GM12801 (cell line): ENCODE data around the gene GATAD2B.

Source experiments
- TF ChIP-seq, protein P1 (sequence below): IDR thresholded peaks from one replicate; pipeline ENCODE4 v1.5.1; 2011; ENCODE audit warnings: control low read depth; ENCODE audit not compliant: insufficient read length; ENCODE audit errors: extremely low read depth

Gene GATAD2B

DNA sequence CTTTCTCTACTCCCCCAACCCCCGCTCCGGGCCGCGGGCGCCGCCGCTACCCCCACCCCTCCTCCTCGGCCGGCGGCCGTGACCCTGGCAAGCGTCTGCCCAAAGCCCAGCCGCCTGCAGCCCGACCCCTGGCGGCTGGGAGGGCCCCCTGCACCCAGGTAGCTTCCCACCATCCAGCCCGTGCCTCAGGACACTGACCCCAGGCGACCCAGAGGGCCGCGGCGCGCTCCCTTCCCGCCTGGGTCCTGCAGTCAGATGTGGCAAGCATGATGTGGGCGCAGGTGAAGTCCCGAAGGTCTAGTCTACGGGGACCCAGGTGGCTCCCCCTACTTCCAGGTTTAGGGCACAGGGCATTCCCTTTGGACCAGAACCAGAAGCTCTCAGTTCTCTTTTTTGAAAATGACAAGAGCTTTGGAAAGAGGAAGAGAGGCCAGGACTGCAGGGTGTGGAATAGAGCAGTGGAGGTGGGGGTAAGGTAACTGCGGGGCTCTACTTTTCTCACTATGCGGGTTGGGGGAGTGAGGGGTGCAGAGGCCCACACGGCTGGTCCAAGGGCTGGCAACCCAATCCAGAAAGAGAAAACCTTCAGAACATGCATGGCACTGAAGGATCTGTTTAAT, 24.0 kb upstream of the GATAD2B start, which contains the start of gene DENND4B:
Gene DENND4B (minus strand): TSS at position 97 of the 620 bp plus-strand sequence. CDS start 2,344 bp downstream, outside the sequence.
- TF ChIP-seq, protein P1, sequence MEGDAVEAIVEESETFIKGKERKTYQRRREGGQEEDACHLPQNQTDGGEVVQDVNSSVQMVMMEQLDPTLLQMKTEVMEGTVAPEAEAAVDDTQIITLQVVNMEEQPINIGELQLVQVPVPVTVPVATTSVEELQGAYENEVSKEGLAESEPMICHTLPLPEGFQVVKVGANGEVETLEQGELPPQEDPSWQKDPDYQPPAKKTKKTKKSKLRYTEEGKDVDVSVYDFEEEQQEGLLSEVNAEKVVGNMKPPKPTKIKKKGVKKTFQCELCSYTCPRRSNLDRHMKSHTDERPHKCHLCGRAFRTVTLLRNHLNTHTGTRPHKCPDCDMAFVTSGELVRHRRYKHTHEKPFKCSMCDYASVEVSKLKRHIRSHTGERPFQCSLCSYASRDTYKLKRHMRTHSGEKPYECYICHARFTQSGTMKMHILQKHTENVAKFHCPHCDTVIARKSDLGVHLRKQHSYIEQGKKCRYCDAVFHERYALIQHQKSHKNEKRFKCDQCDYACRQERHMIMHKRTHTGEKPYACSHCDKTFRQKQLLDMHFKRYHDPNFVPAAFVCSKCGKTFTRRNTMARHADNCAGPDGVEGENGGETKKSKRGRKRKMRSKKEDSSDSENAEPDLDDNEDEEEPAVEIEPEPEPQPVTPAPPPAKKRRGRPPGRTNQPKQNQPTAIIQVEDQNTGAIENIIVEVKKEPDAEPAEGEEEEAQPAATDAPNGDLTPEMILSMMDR = no peak

DNA sequence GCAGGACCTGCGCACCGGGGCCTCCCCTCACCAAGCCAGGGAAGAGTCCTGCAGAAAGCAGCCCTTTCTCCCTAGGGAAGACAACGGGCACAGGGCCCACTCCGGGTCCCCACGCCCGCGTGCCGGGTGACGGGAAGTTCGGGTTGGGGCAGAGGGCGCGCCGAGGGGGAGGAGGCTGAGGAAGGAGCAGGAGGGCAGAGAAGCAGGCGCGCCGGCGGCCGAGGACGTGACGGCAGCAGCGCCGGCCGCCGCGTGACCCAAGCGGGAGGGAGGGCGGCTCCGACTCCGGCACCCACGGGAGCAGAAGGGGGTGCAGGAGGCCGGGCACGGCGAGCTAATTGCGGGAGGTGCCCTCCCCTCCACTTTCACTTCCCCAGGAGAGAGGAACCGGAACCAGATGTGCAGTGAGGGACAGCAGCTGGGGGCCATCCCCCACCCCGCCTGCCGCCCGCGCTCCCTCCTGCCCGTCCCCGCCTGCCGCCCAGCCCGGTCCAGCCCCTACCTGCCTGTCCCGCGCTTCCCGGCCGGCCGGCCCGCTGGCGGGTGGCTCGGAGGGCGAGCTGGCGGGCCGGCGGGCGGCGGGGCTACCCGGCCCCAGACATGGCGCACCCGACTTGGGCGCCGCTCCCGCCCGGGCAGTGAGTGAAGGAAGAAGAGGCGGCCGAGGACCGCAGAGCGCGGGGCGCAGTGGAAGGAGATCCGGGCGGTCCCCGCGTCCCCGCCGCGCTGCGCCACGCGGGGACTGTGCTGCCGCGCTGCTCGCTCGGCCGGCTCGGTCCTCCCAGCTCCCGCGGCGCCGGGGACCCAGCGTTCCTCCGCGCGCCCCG, 23.2 kb upstream of the GATAD2B start:
- TF ChIP-seq, protein P1 = no peak

DNA sequence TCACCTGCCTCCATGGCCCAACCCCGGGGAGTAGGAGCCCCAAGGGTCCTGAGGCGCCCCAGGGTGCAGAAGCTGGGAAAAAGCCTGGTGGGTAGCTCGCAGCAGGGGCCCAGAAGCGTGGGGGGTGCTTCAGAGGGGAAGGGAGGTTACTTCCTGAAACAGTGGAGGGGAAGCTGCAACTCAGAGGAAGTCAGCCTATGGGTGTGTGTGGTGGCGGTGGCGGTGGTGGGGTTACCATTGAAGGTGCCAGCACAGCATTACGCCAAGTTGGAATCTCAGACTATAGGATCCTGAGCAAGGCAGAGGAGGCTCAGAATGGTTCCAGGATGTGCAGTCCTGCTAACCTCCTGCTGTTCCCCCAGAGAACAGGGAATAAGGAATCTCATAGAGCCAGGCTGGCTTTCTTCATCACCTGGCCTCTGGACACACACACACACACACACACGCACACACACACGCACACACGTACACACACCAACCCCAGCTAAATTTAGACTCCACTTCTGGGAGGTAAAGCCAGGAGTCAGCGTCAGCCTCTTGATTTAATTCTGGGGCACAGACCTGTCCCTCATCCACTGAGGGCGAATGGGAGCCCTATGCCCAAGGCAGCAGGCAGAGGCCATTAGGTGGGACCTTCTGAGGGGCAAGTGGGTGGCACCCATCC, 22.5 kb upstream of the GATAD2B start:
- TF ChIP-seq, protein P1 = no peak

DNA sequence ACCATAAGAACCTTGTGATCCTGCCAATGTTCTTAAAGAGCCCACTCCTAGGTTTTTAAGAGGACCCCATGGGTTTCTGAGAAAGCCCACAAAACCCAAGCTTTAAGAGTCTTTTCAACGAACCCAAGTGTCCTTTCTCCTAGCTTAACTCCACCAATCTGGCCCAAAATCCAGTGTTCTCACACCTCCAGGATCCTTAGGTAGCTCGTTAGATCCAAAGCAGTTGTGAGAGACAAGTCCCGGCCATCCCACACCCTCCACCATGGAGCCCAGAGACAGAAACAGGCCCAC, 22.0 kb upstream of the GATAD2B start:
- TF ChIP-seq, protein P1 = no peak

DNA sequence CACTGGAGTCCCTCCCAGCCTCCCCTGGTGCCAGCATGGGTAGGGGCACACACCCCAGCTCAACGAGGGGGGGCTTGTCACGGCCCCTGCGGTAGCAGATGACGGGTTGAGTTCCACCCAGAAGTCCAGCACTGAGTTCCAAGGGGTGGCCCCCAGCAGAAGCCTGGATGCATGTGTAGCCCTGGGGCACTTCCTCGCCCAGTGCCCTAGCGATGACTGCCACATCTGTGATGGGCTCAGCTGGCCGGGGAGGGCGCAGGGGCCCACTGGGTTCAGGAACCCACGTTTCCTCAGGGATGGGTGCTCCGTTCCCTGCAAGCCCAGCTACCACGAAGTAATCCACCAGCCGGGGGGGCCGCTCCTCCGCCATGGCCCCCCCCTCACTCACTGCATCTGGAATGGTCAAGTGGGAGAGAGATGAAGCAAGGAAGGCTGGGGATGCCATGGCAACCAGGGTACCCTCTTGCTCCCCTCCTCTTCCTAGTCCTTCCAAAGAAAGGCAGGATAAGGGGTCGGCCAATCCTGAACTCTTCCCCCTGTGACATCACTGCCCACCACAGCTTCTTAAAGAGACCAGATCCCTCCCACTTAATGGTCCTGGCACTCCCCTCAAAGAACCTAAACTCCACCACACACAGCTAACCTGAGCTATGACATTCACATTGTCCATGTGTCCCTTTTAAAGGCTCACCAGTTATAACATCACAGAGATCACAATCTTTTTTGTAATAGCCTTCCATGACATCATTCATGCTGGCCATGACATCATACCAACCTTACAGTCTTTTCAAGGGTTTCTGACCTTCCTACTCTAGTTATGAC, 21.4 kb upstream of the GATAD2B start:
- TF ChIP-seq, protein P1 = no peak

DNA sequence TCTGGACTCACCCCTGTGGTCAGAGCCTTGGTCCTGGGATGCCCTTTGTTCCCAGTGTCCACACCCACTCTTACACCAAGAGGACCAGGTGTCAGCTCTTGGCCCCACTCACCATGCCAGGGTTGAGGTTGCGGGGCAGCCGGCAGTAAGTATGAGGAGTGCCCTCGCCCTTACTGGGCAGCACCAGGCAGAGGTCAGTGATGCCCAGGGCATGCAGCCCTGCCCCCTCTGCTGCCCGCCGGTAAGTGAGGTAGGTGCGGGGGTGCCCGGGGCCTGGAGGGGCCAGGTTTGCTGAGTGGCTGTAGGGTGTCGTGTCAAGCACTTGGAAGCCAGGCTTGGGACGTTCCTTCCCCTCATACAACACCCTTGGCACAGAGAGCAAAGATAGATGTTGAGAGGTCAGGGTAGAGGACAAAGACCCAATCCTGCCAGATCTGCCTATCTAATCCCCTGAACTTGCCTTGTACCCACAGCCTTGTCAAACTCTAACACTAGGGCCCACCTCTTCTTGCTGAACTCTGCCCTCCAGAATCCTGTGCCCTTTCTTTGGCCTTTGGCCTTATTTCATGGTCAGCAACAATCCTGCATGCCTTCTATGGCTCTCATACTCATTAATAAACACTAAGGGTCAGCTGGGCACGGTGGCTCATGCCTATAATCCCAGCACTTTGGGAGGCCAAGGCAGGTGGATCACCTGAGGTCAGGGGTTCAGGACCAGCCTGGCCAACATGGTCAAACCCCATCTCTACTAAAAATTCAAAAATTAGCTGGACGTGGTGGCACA, 20.2 kb upstream of the GATAD2B start:
- TF ChIP-seq, protein P1 = no peak
